Measurements from ENCODE around the gene KRABD2.
"Not testable (repeated sequence)": the region's sequence is repeated elsewhere in the genome, so short reads cannot be mapped to it uniquely, and the experiment has no call there.

The KRABD2 gene

GRCh38 chr17:8360751-8361150 lies 15.8 kb downstream of the KRABD2 start:
- H3K36me3 ChIP-seq (ENCODE audit: control insufficient read depth, insufficient read depth, low read length): no peaks in the 10 kb centered on the region
- no peak overlapping the region for H3K4me3 ChIP-seq (ENCODE audit: extremely low read depth, insufficient read depth, low read length, poor library complexity, severe bottlenecking)
- peaks cover 25% of the 10 kb centered on the region for H3K4me1 ChIP-seq (ENCODE audit: control insufficient read depth, insufficient read depth, low read length, poor library complexity, severe bottlenecking)
- H3K9me3 ChIP-seq (ENCODE audit: control insufficient read depth, low read length): no peaks in the 10 kb centered on the region
- peak overlapping the region; percentile 62 for H3K27ac ChIP-seq (ENCODE audit: low read depth, low read length, severe bottlenecking)
- WGBS, 2 experiments (ENCODE audit: insufficient coverage in 2 of 2): 75 to 86% methylated on average over 1 to 2 of the region's 3 CpGs

GRCh38 chr17:8360260-8360659 lies 16.2 kb downstream of the KRABD2 start:
- H3K27ac ChIP-seq (ENCODE audit: low read depth, low read length, severe bottlenecking): peak overlapping the region; percentile 77
- no peak overlapping the region for H3K4me3 ChIP-seq (ENCODE audit: extremely low read depth, insufficient read depth, low read length, poor library complexity, severe bottlenecking)
- 0 to 83% methylated on average over 1 of the region's 3 CpGs for WGBS, 2 experiments (ENCODE audit: insufficient coverage in 2 of 2)

GRCh38 chr17:8359769-8360168 lies 16.7 kb downstream of the KRABD2 start:
- Histone ChIP-seq H3K36me3 (ENCODE audit: control insufficient read depth, insufficient read depth, low read length) (no peaks in the 10 kb centered on the region), H3K27ac (ENCODE audit: low read depth, low read length, severe bottlenecking) (peak overlapping the region; percentile 77), H3K4me3 (ENCODE audit: extremely low read depth, insufficient read depth, low read length, poor library complexity, severe bottlenecking) (no peak overlapping the region), H3K4me1 (ENCODE audit: control insufficient read depth, insufficient read depth, low read length, poor library complexity, severe bottlenecking) (peaks cover 25% of the 10 kb centered on the region), H3K9me3 (ENCODE audit: control insufficient read depth, low read length) (no peaks in the 10 kb centered on the region)
- WGBS, 2 experiments (ENCODE audit: insufficient coverage in 2 of 2): 57 to 100% methylated on average over 1 of the region's 5 CpGs

More at GRCh38 chr17:8360260-8360659, 16.2 kb downstream of the KRABD2 start:
- Histone ChIP-seq H3K4me1 (ENCODE audit: control insufficient read depth, insufficient read depth, low read length, poor library complexity, severe bottlenecking) (peaks cover 25% of the 10 kb centered on the region), H3K9me3 (ENCODE audit: control insufficient read depth, low read length) (no peaks in the 10 kb centered on the region), H3K36me3 (ENCODE audit: control insufficient read depth, insufficient read depth, low read length) (no peaks in the 10 kb centered on the region)

- Histone ChIP-seq H3K4me3 (ENCODE audit: extremely low read depth, insufficient read depth, low read length, poor library complexity, severe bottlenecking) (no peak overlapping the region), H3K27ac (ENCODE audit: low read depth, low read length, severe bottlenecking) (no peak overlapping the region), H3K36me3 (ENCODE audit: control insufficient read depth, insufficient read depth, low read length) (no peaks in the 10 kb centered on the region), H3K9me3 (ENCODE audit: control insufficient read depth, low read length) (no peaks in the 10 kb centered on the region), H3K4me1 (ENCODE audit: control insufficient read depth, insufficient read depth, low read length, poor library complexity, severe bottlenecking) (peaks cover 25% of the 10 kb centered on the region)
- 89 to 100% methylated on average over 1 to 2 of the region's 3 CpGs for WGBS, 2 experiments (ENCODE audit: insufficient coverage in 2 of 2)
Observed at GRCh38 chr17:8357910-8358309, 18.6 kb downstream of the KRABD2 start.

GRCh38 chr17:8354236-8354635 lies 22.3 kb downstream of the KRABD2 start:
- Histone ChIP-seq H3K4me3 (ENCODE audit: extremely low read depth, insufficient read depth, low read length, poor library complexity, severe bottlenecking) (no peak overlapping the region), H3K36me3 (ENCODE audit: control insufficient read depth, insufficient read depth, low read length) (no peaks in the 10 kb centered on the region), H3K4me1 (ENCODE audit: control insufficient read depth, insufficient read depth, low read length, poor library complexity, severe bottlenecking) (peaks cover 3% of the 10 kb centered on the region), H3K9me3 (ENCODE audit: control insufficient read depth, low read length) (no peaks in the 10 kb centered on the region), H3K27ac (ENCODE audit: low read depth, low read length, severe bottlenecking) (no peak overlapping the region)
- WGBS, 2 experiments (ENCODE audit: insufficient coverage in 2 of 2): 95 to 97% methylated on average over 5 to 6 of the region's 8 CpGs

- H3K4me3 ChIP-seq (ENCODE audit: extremely low read depth, insufficient read depth, low read length, poor library complexity, severe bottlenecking): no peak overlapping the region
- no peaks in the 10 kb centered on the region for H3K4me1 ChIP-seq (ENCODE audit: control insufficient read depth, insufficient read depth, low read length, poor library complexity, severe bottlenecking)
- 80 to 85% methylated on average over 3 to 5 of the region's 7 CpGs for WGBS, 2 experiments (ENCODE audit: insufficient coverage in 2 of 2)
- H3K36me3 ChIP-seq (ENCODE audit: control insufficient read depth, insufficient read depth, low read length): no peaks in the 10 kb centered on the region
- H3K27ac ChIP-seq (ENCODE audit: low read depth, low read length, severe bottlenecking): no peak overlapping the region
- no peaks in the 10 kb centered on the region for H3K9me3 ChIP-seq (ENCODE audit: control insufficient read depth, low read length)
Observed at GRCh38 chr17:8353736-8354135, 22.8 kb downstream of the KRABD2 start.

- Histone ChIP-seq H3K27ac (ENCODE audit: low read depth, low read length, severe bottlenecking) (no peak overlapping the region), H3K4me1 (ENCODE audit: control insufficient read depth, insufficient read depth, low read length, poor library complexity, severe bottlenecking) (no peaks in the 10 kb centered on the region), H3K36me3 (ENCODE audit: control insufficient read depth, insufficient read depth, low read length) (no peaks in the 10 kb centered on the region), H3K9me3 (ENCODE audit: control insufficient read depth, low read length) (no peaks in the 10 kb centered on the region), H3K4me3 (ENCODE audit: extremely low read depth, insufficient read depth, low read length, poor library complexity, severe bottlenecking) (no peak overlapping the region)
- 80 to 89% methylated on average over 5 to 7 of the region's 7 CpGs for WGBS, 2 experiments (ENCODE audit: insufficient coverage in 2 of 2)
Observed at GRCh38 chr17:8350339-8350738, 26.2 kb downstream of the KRABD2 start.

GRCh38 chr17:8347001-8347400 lies 29.5 kb downstream of the KRABD2 start:
- H3K4me1 ChIP-seq (ENCODE audit: control insufficient read depth, insufficient read depth, low read length, poor library complexity, severe bottlenecking); H3K27ac ChIP-seq (ENCODE audit: low read depth, low read length, severe bottlenecking); H3K9me3 ChIP-seq (ENCODE audit: control insufficient read depth, low read length); H3K36me3 ChIP-seq (ENCODE audit: control insufficient read depth, insufficient read depth, low read length); H3K4me3 ChIP-seq (ENCODE audit: extremely low read depth, insufficient read depth, low read length, poor library complexity, severe bottlenecking): not testable (repeated sequence)
- WGBS, 2 experiments (ENCODE audit: insufficient coverage in 2 of 2): 95 to 97% methylated on average over 13 to 16 of the region's 25 CpGs

- no peaks in the 10 kb centered on the region for H3K4me1 ChIP-seq (ENCODE audit: control insufficient read depth, insufficient read depth, low read length, poor library complexity, severe bottlenecking)
- no peaks in the 10 kb centered on the region for H3K36me3 ChIP-seq (ENCODE audit: control insufficient read depth, insufficient read depth, low read length)
- WGBS, 2 experiments (ENCODE audit: insufficient coverage in 2 of 2): 95% methylated on average over 3 of the region's 5 CpGs; no CpG with 5 or more reads in 1 of the 2 experiments
- H3K9me3 ChIP-seq (ENCODE audit: control insufficient read depth, low read length): no peaks in the 10 kb centered on the region
- no peak overlapping the region for H3K4me3 ChIP-seq (ENCODE audit: extremely low read depth, insufficient read depth, low read length, poor library complexity, severe bottlenecking)
- H3K27ac ChIP-seq (ENCODE audit: low read depth, low read length, severe bottlenecking): no peak overlapping the region
Observed at GRCh38 chr17:8345951-8346665, 30.4 kb downstream of the KRABD2 start.

GRCh38 chr17:8345052-8345690 lies 31.3 kb downstream of the KRABD2 start:
- no peaks in the 10 kb centered on the region for H3K36me3 ChIP-seq (ENCODE audit: control insufficient read depth, insufficient read depth, low read length)
- WGBS, 2 experiments (ENCODE audit: insufficient coverage in 2 of 2): 66 to 92% methylated on average over 3 of the region's 6 CpGs
- no peaks in the 10 kb centered on the region for H3K4me1 ChIP-seq (ENCODE audit: control insufficient read depth, insufficient read depth, low read length, poor library complexity, severe bottlenecking)
- no peak overlapping the region for H3K4me3 ChIP-seq (ENCODE audit: extremely low read depth, insufficient read depth, low read length, poor library complexity, severe bottlenecking)
- H3K9me3 ChIP-seq (ENCODE audit: control insufficient read depth, low read length): no peaks in the 10 kb centered on the region
- H3K27ac ChIP-seq (ENCODE audit: low read depth, low read length, severe bottlenecking): no peak overlapping the region

- Histone ChIP-seq H3K27ac (ENCODE audit: low read depth, low read length, severe bottlenecking) (no peak overlapping the region), H3K36me3 (ENCODE audit: control insufficient read depth, insufficient read depth, low read length) (no peaks in the 10 kb centered on the region), H3K4me3 (ENCODE audit: extremely low read depth, insufficient read depth, low read length, poor library complexity, severe bottlenecking) (no peak overlapping the region), H3K4me1 (ENCODE audit: control insufficient read depth, insufficient read depth, low read length, poor library complexity, severe bottlenecking) (peaks cover 5% of the 10 kb centered on the region), H3K9me3 (ENCODE audit: control insufficient read depth, low read length) (no peaks in the 10 kb centered on the region)
- WGBS, 2 experiments (ENCODE audit: insufficient coverage in 2 of 2): 72 to 78% methylated on average over 4 of the region's 4 CpGs
Observed at GRCh38 chr17:8341456-8341855, 35.0 kb downstream of the KRABD2 start.
